Omental fat pad (tissue), 4 donors: ENCODE data around the gene BRME1. TPM values are rescaled to one million over a fixed set of nuclear protein-coding genes. Genes with fewer than 3 reads are reported as not detected.

Experiments
- ATAC-seq: fragments of 150-250 bp; one replicate; pipeline ENCODE4 v1.9.1; 2016; ENCODE audit warnings: mild to moderate bottlenecking, moderate library complexity; ENCODE audit not compliant: low FRiP score
- DNase-seq: peaks from one replicate; pipeline ENCODE4 v3.0.0-alpha.2; 2019; ENCODE audit warnings: low spot score
- CTCF ChIP-seq, 3 donors: fragments of 450-650 bp; IDR thresholded peaks; one replicate each; pipeline ENCODE4 v1.5.1; 2016 to 2017; ENCODE audit warnings: antibody characterized with exemption in 3 of 3, mild to moderate bottlenecking in 3 of 3, moderate library complexity in 2 of 3
- total RNA-seq, 4 donors: library from RNA; depleted of rRNA; stranded (reverse); fragments of >200 nt; gene quantifications; one replicate each; pipeline ENCODE4 v1.1.0, GENCODE V29; 2016

BRME1 gene
- total RNA-seq: under 1 TPM in 2 of 4 donors, not detected in 2; 0.46 to 0.95 TPM

- peak; percentile 77 for DNase-seq
- no peak for TF ChIP-seq CTCF (IDR thresholded peaks at IDR 0.05)
- ATAC-seq: peak; percentile 99
Observed at GRCh38 chr19:13905634-13906520, at the start of gene BRME1, which contains the start of gene CC2D1A. TSS of gene BRME1 (minus strand) at chr19:13906117. CDS start at chr19:13904892, 1,225 bp downstream. TSS of gene CC2D1A (plus strand) at chr19:13906201. CDS start at chr19:13906442, 241 bp downstream.

GRCh38 chr19:13954185-13954584, 48.3 kb upstream of the BRME1 start:
- no peak for DNase-seq
- no peak for ATAC-seq
- TF ChIP-seq CTCF (IDR thresholded peaks at IDR 0.05): no peak

- ATAC-seq (no peak), DNase-seq (no peak)
- TF ChIP-seq CTCF (IDR thresholded peaks at IDR 0.05): no peak
Observed at GRCh38 chr19:13952931-13953531, 47.1 kb upstream of the BRME1 start.

GRCh38 chr19:13952154-13952930, 46.4 kb upstream of the BRME1 start, which contains the start of gene DCAF15:
TSS of gene DCAF15 (plus strand) at chr19:13952509. CDS start at chr19:13952513, 4 bp downstream.
- peak; percentile 100 for ATAC-seq
- no peak for TF ChIP-seq CTCF (IDR thresholded peaks at IDR 0.05)
- DNase-seq: peak; percentile 96

- DNase-seq (no peak), ATAC-seq (no peak)
- no peak for TF ChIP-seq CTCF (IDR thresholded peaks at IDR 0.05)
Observed at GRCh38 chr19:13951799-13952153, 45.9 kb upstream of the BRME1 start.

- no peak for DNase-seq
- TF ChIP-seq CTCF (IDR thresholded peaks at IDR 0.05): no peak
- ATAC-seq: no peak
Observed at GRCh38 chr19:13951043-13951442, 45.1 kb upstream of the BRME1 start.
